22Rv1 (cell line): Measurements from ENCODE around the gene UGT2B15.
"Not testable (repeated sequence)": the region's sequence is repeated elsewhere in the genome, so short reads cannot be mapped to it uniquely, and the experiment has no call there.

Source experiments
- H3K27ac ChIP-seq: fragments of 450-650 bp; 2 replicates; pipeline ENCODE4 v1.5.1; 2017
- CTCF ChIP-seq: fragments of 450-650 bp; IDR thresholded peaks from 2 replicates; pipeline ENCODE4 v1.5.1; 2017; ENCODE audit warnings: mild to moderate bottlenecking
- ZFX ChIP-seq: fragments of 450-650 bp; IDR thresholded peaks from 2 replicates; pipeline ENCODE4 v1.6.1; 2017; ENCODE audit warnings: antibody characterized with exemption, borderline replicate concordance

The UGT2B15 gene

GRCh38 chr4:68670479-68670939, at the start of gene UGT2B15:
Gene UGT2B15, minus strand, starts transcription at chr4:68670652. Its CDS starts 34 bp downstream, at chr4:68670618.
- peak within 1 kb of the TSS; percentile 89 for H3K27ac ChIP-seq

- H3K27ac ChIP-seq, result no peak overlapping the region
- TF ChIP-seq ZFX (no peak), CTCF (no peak)
Observed at GRCh38 chr4:68719075-68719473, 48.6 kb upstream of the UGT2B15 start.

- H3K27ac ChIP-seq, result no peak overlapping the region
- no peak for TF ChIP-seq CTCF
Observed at GRCh38 chr4:68718447-68719074, 48.1 kb upstream of the UGT2B15 start.

- no peak for TF ChIP-seq CTCF
- H3K27ac ChIP-seq, result no peak overlapping the region
Observed at GRCh38 chr4:68717999-68718398, 47.5 kb upstream of the UGT2B15 start.

GRCh38 chr4:68714400-68714799, 43.9 kb upstream of the UGT2B15 start:
- no peak overlapping the region for H3K27ac ChIP-seq
- TF ChIP-seq CTCF (no peak), ZFX (no peak)

- TF ChIP-seq ZFX (no peak), CTCF (no peak)
- H3K27ac ChIP-seq, result no peak overlapping the region
Observed at GRCh38 chr4:68712207-68712606, 41.8 kb upstream of the UGT2B15 start.

- no peak overlapping the region for H3K27ac ChIP-seq
- TF ChIP-seq CTCF, result no peak
- no peak for TF ChIP-seq ZFX
Observed at GRCh38 chr4:68708566-68708965, 38.1 kb upstream of the UGT2B15 start.

GRCh38 chr4:68703168-68703567, 32.7 kb upstream of the UGT2B15 start:
- not testable (repeated sequence) for H3K27ac ChIP-seq
